Brain microvascular endothelial cell (primary cell): ENCODE data around the gene FMNL1.
"Not testable (repeated sequence)": the region's sequence is repeated elsewhere in the genome, so short reads cannot be mapped to it uniquely, and the experiment has no call there.

Experiments
- DNase-seq: peaks from one replicate; pipeline ENCODE4 v3.0.0-alpha.2; 2020
- H3K27ac ChIP-seq: fragments of 250-450 bp; sonication (Bioruptor Pico); 2 replicates; pipeline ENCODE4 v1.5.1; 2020; ENCODE audit warnings: mild to moderate bottlenecking, moderate library complexity
- H3K27me3 ChIP-seq: fragments of 250-450 bp; sonication (Bioruptor Pico); replicated peaks from 2 replicates; pipeline ENCODE4 v1.5.1; 2020; ENCODE audit warnings: mild to moderate bottlenecking
- H3K36me3 ChIP-seq: fragments of 250-450 bp; sonication (Bioruptor Pico); replicated peaks from 2 replicates; pipeline ENCODE4 v1.5.1; 2020; ENCODE audit warnings: mild to moderate bottlenecking
- H3K4me3 ChIP-seq: 2 replicates; pipeline ENCODE4 v1.5.1; 2011; ENCODE audit warnings: low read depth, mild to moderate bottlenecking, control low read depth, low read length, moderate library complexity
- in situ Hi-C: cut with HindIII; loops from 2 replicates; pipeline ENCODE4 v1.10.0; 2017; ENCODE audit warnings: low sequenced_read_pairs, low pct_ligation_motif_present
- TF ChIP-seq, protein P1 (sequence below): IDR thresholded peaks from 2 replicates; pipeline ENCODE4 v1.5.1; 2011; ENCODE audit warnings: low read depth, mild to moderate bottlenecking, moderate library complexity, low read length, control low read depth, inconsistent platforms; ENCODE audit errors: missing control alignments

The FMNL1 gene

DNA sequence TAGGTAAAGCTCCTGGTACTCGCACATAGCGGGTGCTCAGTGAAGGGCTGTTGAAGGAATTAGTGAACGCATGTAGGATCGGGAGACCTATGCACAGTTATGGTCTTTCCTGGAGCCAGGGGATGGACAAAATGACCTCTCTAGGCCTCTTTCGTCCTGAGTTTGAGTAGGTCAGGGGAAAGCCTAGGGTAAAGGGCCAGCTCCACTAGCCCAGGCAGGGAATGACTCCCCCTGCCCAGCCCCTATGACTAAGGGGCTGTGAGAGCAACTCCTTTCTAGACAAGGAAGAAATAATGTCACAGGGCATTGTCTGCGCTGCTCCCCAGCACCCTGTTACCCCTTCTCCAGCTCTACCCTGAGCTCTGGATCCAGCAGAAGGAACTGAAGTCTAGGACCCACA is 24.6 kb upstream of the FMNL1 start:
- no peaks in the 10 kb centered on the region for H3K27me3 ChIP-seq

DNA sequence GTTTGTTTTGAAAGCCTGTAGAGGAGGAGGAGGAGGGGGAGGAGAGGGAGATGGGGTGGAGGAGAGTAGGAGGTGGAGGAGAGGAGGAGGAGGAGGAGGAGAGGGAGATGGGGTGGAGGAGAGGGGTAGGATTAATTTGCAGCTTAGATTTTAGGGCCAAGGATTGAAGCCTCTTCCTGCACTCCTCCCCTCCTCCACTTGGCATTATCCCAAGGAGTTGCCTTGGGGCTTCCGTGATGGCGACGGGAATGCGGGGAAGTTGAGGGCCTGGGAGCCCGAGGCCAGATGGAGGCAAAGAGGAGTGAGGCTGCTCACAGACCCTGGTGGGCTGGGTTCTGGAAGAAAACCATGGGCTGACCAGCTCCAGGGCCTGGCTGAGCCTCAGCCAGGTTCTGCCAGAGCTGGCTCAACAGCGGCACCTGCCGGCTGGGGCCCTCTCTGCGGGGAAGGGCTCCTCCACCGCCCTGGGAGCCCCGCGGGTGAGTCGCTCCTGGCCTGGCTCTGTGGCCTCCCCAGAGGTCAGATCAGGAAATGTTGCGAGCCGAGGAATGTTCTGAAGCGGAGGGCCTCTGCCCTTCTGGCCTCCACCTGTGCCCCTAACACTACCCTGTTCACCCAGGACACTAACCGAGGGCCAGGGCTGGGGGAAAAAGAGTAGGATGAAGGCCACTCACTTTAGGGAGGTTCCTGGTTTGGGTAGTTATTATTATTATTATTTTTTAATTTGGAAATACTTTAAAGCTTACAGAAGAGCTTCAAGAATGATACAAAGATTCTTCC is 23.9 kb upstream of the FMNL1 start:
- Histone ChIP-seq H3K27ac (no peak overlapping the region), H3K27me3 (no peaks in the 10 kb centered on the region), H3K4me3 (no peak overlapping the region), H3K36me3 (no peaks in the 10 kb centered on the region)
- DNase-seq, result peak; percentile 75
- in situ Hi-C loops, result no loop called here
- TF ChIP-seq, protein P1, sequence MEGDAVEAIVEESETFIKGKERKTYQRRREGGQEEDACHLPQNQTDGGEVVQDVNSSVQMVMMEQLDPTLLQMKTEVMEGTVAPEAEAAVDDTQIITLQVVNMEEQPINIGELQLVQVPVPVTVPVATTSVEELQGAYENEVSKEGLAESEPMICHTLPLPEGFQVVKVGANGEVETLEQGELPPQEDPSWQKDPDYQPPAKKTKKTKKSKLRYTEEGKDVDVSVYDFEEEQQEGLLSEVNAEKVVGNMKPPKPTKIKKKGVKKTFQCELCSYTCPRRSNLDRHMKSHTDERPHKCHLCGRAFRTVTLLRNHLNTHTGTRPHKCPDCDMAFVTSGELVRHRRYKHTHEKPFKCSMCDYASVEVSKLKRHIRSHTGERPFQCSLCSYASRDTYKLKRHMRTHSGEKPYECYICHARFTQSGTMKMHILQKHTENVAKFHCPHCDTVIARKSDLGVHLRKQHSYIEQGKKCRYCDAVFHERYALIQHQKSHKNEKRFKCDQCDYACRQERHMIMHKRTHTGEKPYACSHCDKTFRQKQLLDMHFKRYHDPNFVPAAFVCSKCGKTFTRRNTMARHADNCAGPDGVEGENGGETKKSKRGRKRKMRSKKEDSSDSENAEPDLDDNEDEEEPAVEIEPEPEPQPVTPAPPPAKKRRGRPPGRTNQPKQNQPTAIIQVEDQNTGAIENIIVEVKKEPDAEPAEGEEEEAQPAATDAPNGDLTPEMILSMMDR, result peak; percentile 99

More for the DNA sequence above, 24.6 kb upstream of the FMNL1 start:
- in situ Hi-C loops, result no loop called here
- no peak for DNase-seq
- TF ChIP-seq, protein P1, result no peak
- no peaks in the 10 kb centered on the region for H3K36me3 ChIP-seq
- H3K4me3 ChIP-seq, result no peak overlapping the region
- no peak overlapping the region for H3K27ac ChIP-seq

DNA sequence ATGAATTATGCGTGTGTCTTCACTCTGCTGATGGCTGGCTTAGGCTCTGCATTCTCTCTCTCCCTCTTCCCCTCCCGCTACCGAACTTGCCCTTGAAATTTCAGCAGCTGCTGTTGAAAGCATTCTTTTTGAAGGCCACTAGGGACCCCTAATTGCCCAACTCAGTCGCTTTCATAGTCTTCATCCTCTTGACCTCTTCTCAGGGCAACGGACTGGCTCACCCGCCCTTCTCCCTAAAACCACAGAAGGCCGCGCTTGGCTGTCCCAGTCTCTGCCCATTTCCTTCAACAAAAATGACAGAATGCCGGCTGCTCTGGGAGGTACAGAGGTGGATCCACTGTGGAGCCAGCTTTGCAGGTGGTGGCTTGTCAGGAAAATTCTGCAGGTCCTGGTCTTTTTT is 21.0 kb upstream of the FMNL1 start:
- in situ Hi-C loops, result loop anchor here (25.0 kb wide), 1 partner anchor 187 kb away; no protein-coding TSS in a partner anchor
- TF ChIP-seq, protein P1, result no peak
- Histone ChIP-seq H3K36me3 (no peaks in the 10 kb centered on the region), H3K27ac (no peak overlapping the region), H3K27me3 (no peaks in the 10 kb centered on the region), H3K4me3 (no peak overlapping the region)
- no peak for DNase-seq

DNA sequence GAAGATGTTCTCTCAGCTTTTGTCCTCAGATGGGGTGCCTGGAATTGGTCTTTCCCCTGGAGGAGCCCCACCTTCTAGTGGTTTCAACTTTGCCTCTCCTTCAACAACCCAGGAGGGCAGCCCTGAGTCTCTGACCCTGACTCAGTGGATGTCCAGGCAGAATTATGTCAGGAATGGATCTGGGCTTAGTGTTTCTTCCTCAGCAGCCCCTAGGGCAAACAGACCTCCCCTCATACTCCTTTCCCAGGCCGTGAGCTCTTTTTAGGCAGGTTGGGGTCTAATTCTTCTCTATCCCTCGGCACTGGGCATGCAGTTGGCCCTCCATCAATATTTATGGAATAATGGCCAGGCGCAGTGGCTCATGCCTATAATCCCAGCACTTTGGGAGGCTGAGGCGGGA is 20.2 kb upstream of the FMNL1 start:
- Histone ChIP-seq H3K27me3 (no peaks in the 10 kb centered on the region), H3K4me3 (no peak overlapping the region), H3K27ac (no peak overlapping the region), H3K36me3 (no peaks in the 10 kb centered on the region)
- TF ChIP-seq, protein P1, result no peak
- in situ Hi-C loops, result loop anchor here (25.0 kb wide), 1 partner anchor 186 kb away; no protein-coding TSS in a partner anchor
- no peak for DNase-seq

DNA sequence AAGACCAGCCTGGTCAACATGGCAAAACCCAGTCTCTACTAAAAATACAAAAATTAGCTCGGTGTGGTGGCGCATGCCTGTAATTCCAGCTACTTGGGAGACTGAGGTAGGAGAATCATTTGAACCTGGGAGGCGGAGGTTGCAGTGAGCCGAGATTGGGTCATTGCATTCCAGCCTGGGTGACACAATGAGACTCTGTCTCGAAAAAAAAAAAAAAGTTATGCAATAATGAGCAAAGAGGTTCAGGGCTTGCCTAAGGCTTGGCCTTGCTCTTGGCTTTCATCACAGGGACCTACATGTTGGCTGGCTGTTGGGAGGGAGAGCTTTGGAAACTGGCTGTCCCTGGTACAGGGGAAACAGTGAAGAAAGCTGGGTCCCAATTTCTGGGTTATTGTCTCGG is 19.8 kb upstream of the FMNL1 start:
- H3K4me3 ChIP-seq, H3K27ac ChIP-seq, H3K27me3 ChIP-seq, DNase-seq, H3K36me3 ChIP-seq: not testable (repeated sequence)
- in situ Hi-C loops, result loop anchor here (25.0 kb wide), 1 partner anchor 185 kb away; no protein-coding TSS in a partner anchor

DNA sequence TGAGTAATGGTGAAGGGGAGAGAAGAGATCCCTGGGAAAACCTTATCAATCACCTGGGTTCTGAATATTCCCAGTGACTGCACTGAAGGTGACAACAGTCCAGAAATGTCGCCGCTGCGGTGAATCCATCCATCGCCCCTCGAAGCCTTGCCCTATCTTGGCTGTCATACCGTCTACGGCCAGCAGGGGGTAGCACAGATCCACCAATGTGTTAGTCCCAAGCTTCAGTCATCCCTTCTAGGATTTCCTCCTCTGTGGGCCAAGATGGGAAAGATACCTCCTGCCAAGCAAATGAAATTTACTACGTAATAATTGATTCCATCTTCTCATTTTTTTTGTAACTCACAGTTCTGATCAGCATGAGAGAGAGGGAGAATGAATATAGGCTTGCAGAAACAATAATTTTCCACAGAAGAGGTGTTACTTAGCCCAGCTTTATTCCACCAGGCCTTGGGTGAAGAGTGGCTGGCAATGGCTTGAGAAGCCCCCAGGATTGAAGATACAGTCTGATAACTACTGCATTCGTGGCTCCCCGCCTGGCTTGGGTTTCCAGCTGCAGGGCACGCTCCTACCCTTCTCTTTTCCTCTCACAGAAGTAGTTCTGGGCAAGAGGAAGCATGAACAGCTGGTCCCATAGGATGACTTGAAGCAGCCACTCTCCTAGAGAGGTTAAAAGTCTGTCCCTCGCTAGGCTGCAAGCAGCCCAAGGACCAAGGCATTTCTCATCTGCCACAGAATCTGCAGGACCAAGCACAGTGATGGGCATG is 2.6 kb upstream of the FMNL1 start:
- TF ChIP-seq, protein P1, result peak; percentile 91
- in situ Hi-C loops, result loop anchor here (25.0 kb wide), 1 partner anchor 168 kb away; no protein-coding TSS in a partner anchor
- Histone ChIP-seq H3K27me3 (peaks cover 15% of the 10 kb centered on the region), H3K4me3 (no peak overlapping the region), H3K27ac (no peak overlapping the region), H3K36me3 (no peaks in the 10 kb centered on the region)
- DNase-seq, result peak; percentile 68
